Trophoblast cell (in vitro differentiated cells and primary cell): Measurements from ENCODE around the gene COG2.

Experiments used
- DNase-seq, 2 donors: peaks; one replicate each; pipeline ENCODE4 v3.0.0-alpha.2; 2016
- H2AFZ ChIP-seq: 2 replicates; pipeline ENCODE4 v1.6.1; 2013; ENCODE audit warnings: low read length, moderate library complexity, mild to moderate bottlenecking; ENCODE audit not compliant: insufficient read depth, poor library complexity
- H2AK5ac ChIP-seq: 2 replicates; pipeline ENCODE4 v1.6.1; 2013; ENCODE audit warnings: mild to moderate bottlenecking, low read length
- H2BK120ac ChIP-seq: 2 replicates; pipeline ENCODE4 v1.6.1; 2013; ENCODE audit warnings: low read length, mild to moderate bottlenecking, moderate library complexity; ENCODE audit not compliant: insufficient read depth, poor library complexity
- H2BK12ac ChIP-seq: 2 replicates; pipeline ENCODE4 v1.6.1; 2013; ENCODE audit warnings: mild to moderate bottlenecking, low read length, moderate library complexity
- H2BK5ac ChIP-seq: 2 replicates; pipeline ENCODE4 v1.6.1; 2013; ENCODE audit warnings: low read length, low read depth, moderate library complexity, mild to moderate bottlenecking; ENCODE audit not compliant: poor library complexity
- H3K14ac ChIP-seq: 2 replicates; pipeline ENCODE4 v1.6.1; 2013; ENCODE audit warnings: mild to moderate bottlenecking, low read length
- H3K18ac ChIP-seq: 2 replicates; pipeline ENCODE4 v1.6.1; 2013; ENCODE audit warnings: mild to moderate bottlenecking, low read length
- H3K23ac ChIP-seq: 2 replicates; pipeline ENCODE4 v1.6.1; 2013; ENCODE audit warnings: low read length
- H3K27ac ChIP-seq: 2 replicates; pipeline ENCODE4 v1.5.1; 2013; ENCODE audit warnings: low read depth, mild to moderate bottlenecking, inconsistent platforms, low read length, moderate library complexity
- H3K27me3 ChIP-seq: 2 replicates; pipeline ENCODE4 v1.6.1; 2013; ENCODE audit warnings: inconsistent platforms, mild to moderate bottlenecking, low read length, moderate library complexity; ENCODE audit not compliant: insufficient read depth
- H3K36me3 ChIP-seq, 2 experiments: 1 replicate in 1 of 2; 2 replicates in 1 of 2; pipeline ENCODE4 v1.6.1; 2013; ENCODE audit warnings: low read length in 2 of 2, mild to moderate bottlenecking in 2 of 2, moderate library complexity in 1 of 2; ENCODE audit not compliant: insufficient read depth in 2 of 2, control insufficient read depth in 1 of 2
- H3K4ac ChIP-seq: 2 replicates; pipeline ENCODE4 v1.6.1; 2013; ENCODE audit warnings: low read depth, mild to moderate bottlenecking, low read length, moderate library complexity
- H3K4me1 ChIP-seq, 2 experiments: 1 replicate in 1 of 2; 2 replicates in 1 of 2; pipeline ENCODE4 v1.6.1; 2013; ENCODE audit warnings: low read length in 2 of 2, mild to moderate bottlenecking in 2 of 2, moderate library complexity in 1 of 2; ENCODE audit not compliant: insufficient read depth in 2 of 2, control insufficient read depth in 1 of 2
- H3K4me2 ChIP-seq: 2 replicates; pipeline ENCODE4 v1.6.1; 2013; ENCODE audit warnings: inconsistent platforms, mild to moderate bottlenecking, low read length, moderate library complexity
- H3K4me3 ChIP-seq: 2 replicates; pipeline ENCODE4 v1.5.1; 2013; ENCODE audit warnings: mild to moderate bottlenecking, low read depth, low read length, inconsistent platforms
- H3K79me1 ChIP-seq: one replicate; pipeline ENCODE4 v1.6.1; 2013; ENCODE audit warnings: low read length
- H3K79me2 ChIP-seq: 2 replicates; pipeline ENCODE4 v1.6.1; 2013; ENCODE audit warnings: low read length, mild to moderate bottlenecking; ENCODE audit not compliant: control insufficient read depth, insufficient read depth, poor library complexity
- H3K9ac ChIP-seq: 2 replicates; pipeline ENCODE4 v1.6.1; 2013; ENCODE audit warnings: mild to moderate bottlenecking, low read length
- H3K9me3 ChIP-seq: 2 replicates; pipeline ENCODE4 v1.6.1; 2013; ENCODE audit warnings: low read depth, mild to moderate bottlenecking, control low read depth, inconsistent platforms, low read length; ENCODE audit not compliant: insufficient read depth
- H4K12ac ChIP-seq: 2 replicates; pipeline ENCODE4 v1.6.1; 2013; ENCODE audit warnings: low read depth, mild to moderate bottlenecking, low read length, moderate library complexity
- H4K8ac ChIP-seq: 2 replicates; pipeline ENCODE4 v1.6.1; 2013; ENCODE audit warnings: low read depth, mild to moderate bottlenecking, low read length, moderate library complexity
- H4K91ac ChIP-seq: one replicate; pipeline ENCODE4 v1.6.1; 2013; ENCODE audit warnings: low read depth, mild to moderate bottlenecking, low read length, moderate library complexity
- WGBS: extraction: QIAGEN DNeasy Blood & Tissue Kit; methylation state at CpG from one replicate; pipeline ENCODE4 v1.1.7; 2013; ENCODE audit warnings: missing lambda C conversion rate; ENCODE audit not compliant: insufficient read length, insufficient coverage; ENCODE audit errors: extremely low coverage; 5-methylcytosine and 5-hydroxymethylcytosine counted together

The COG2 gene

GRCh38 chr1:230627767-230628166 is 14.5 kb upstream of the COG2 start:
- Histone ChIP-seq H3K23ac (no peak overlapping the region), H3K79me1 (no peaks in the 10 kb centered on the region), H3K79me2 (no peaks in the 10 kb centered on the region), H4K8ac (no peak overlapping the region), H3K18ac (no peak overlapping the region), H3K14ac (no peak overlapping the region), H4K12ac (no peak overlapping the region), H3K4me3 (no peak overlapping the region), H3K36me3 (no peaks in the 10 kb centered on the region), H2BK12ac (no peak overlapping the region), H3K27ac (no peak overlapping the region), H2AK5ac (no peak overlapping the region), H3K9ac (no peak overlapping the region), H3K9me3 (no peaks in the 10 kb centered on the region), H2BK120ac (no peak overlapping the region), H4K91ac (no peak overlapping the region), H2AFZ (no peak overlapping the region), H3K27me3 (no peaks in the 10 kb centered on the region), H3K4ac (no peak overlapping the region), H3K4me2 (no peak overlapping the region), H2BK5ac (no peak overlapping the region), H3K4me1 (no peaks in the 10 kb centered on the region)
- DNase-seq = no peak
- no CpG with 5 or more reads among the region's 2 CpGs for WGBS

GRCh38 chr1:230629511-230629910 is 12.8 kb upstream of the COG2 start:
- H2AFZ ChIP-seq = no peak overlapping the region
- no peak overlapping the region for H3K27ac ChIP-seq
- no peaks in the 10 kb centered on the region for H3K27me3 ChIP-seq
- H2AK5ac ChIP-seq = no peak overlapping the region
- H3K18ac ChIP-seq = no peak overlapping the region
- H3K4me1 ChIP-seq = no peaks in the 10 kb centered on the region
- H3K36me3 ChIP-seq = no peaks in the 10 kb centered on the region
- no peak overlapping the region for H4K8ac ChIP-seq
- no peak overlapping the region for H4K91ac ChIP-seq
- H4K12ac ChIP-seq = no peak overlapping the region
- no peak overlapping the region for H2BK12ac ChIP-seq
- H3K9me3 ChIP-seq = no peaks in the 10 kb centered on the region
- H3K79me1 ChIP-seq = no peaks in the 10 kb centered on the region
- H3K4ac ChIP-seq = no peak overlapping the region
- H3K4me2 ChIP-seq = no peak overlapping the region
- no peaks in the 10 kb centered on the region for H3K79me2 ChIP-seq
- H3K4me3 ChIP-seq = no peak overlapping the region
- no peak overlapping the region for H3K14ac ChIP-seq
- H3K23ac ChIP-seq = no peak overlapping the region
- no peak overlapping the region for H3K9ac ChIP-seq
- DNase-seq = no peak
- H2BK5ac ChIP-seq = no peak overlapping the region
- no peak overlapping the region for H2BK120ac ChIP-seq

GRCh38 chr1:230631477-230631876 is 10.8 kb upstream of the COG2 start:
- H2AK5ac ChIP-seq = no peak overlapping the region
- no peaks in the 10 kb centered on the region for H3K36me3 ChIP-seq
- H2BK12ac ChIP-seq = no peak overlapping the region
- H4K91ac ChIP-seq = no peak overlapping the region
- no peak overlapping the region for H3K27ac ChIP-seq
- no peaks in the 10 kb centered on the region for H3K4me1 ChIP-seq
- H3K4ac ChIP-seq = no peak overlapping the region
- no peak overlapping the region for H4K12ac ChIP-seq
- H3K27me3 ChIP-seq = no peaks in the 10 kb centered on the region
- no peak overlapping the region for H3K4me3 ChIP-seq
- H3K9me3 ChIP-seq = no peaks in the 10 kb centered on the region
- no peak overlapping the region for H3K23ac ChIP-seq
- no peak overlapping the region for H3K9ac ChIP-seq
- H2AFZ ChIP-seq = no peak overlapping the region
- no peak overlapping the region for H3K4me2 ChIP-seq
- no peak overlapping the region for H2BK5ac ChIP-seq
- no peak overlapping the region for H3K18ac ChIP-seq
- no peak for DNase-seq
- H3K79me1 ChIP-seq = no peaks in the 10 kb centered on the region
- no peak overlapping the region for H4K8ac ChIP-seq
- H2BK120ac ChIP-seq = no peak overlapping the region
- WGBS = no CpG with 5 or more reads among the region's 1 CpG
- no peaks in the 10 kb centered on the region for H3K79me2 ChIP-seq
- no peak overlapping the region for H3K14ac ChIP-seq

GRCh38 chr1:230632273-230632873 is 9.9 kb upstream of the COG2 start:
- peak in 1 of 2 donors; percentile 25 for DNase-seq
- no peak overlapping the region for H3K4ac ChIP-seq
- H3K27me3 ChIP-seq = no peaks in the 10 kb centered on the region
- no peak overlapping the region for H4K91ac ChIP-seq
- no peaks in the 10 kb centered on the region for H3K79me2 ChIP-seq
- no peak overlapping the region for H3K4me3 ChIP-seq
- no peak overlapping the region for H2AFZ ChIP-seq
- no peaks in the 10 kb centered on the region for H3K4me1 ChIP-seq
- no peaks in the 10 kb centered on the region for H3K79me1 ChIP-seq
- no peak overlapping the region for H2BK120ac ChIP-seq
- H3K23ac ChIP-seq = no peak overlapping the region
- H3K9me3 ChIP-seq = peaks cover 2% of the 10 kb centered on the region
- H3K18ac ChIP-seq = no peak overlapping the region
- no peak overlapping the region for H3K9ac ChIP-seq
- no peak overlapping the region for H3K14ac ChIP-seq
- no peak overlapping the region for H3K4me2 ChIP-seq
- H3K27ac ChIP-seq = no peak overlapping the region
- no peak overlapping the region for H2BK5ac ChIP-seq
- WGBS = no CpG with 5 or more reads among the region's 4 CpGs
- H2BK12ac ChIP-seq = no peak overlapping the region
- H3K36me3 ChIP-seq = no peaks in the 10 kb centered on the region
- no peak overlapping the region for H4K12ac ChIP-seq
- H2AK5ac ChIP-seq = no peak overlapping the region
- no peak overlapping the region for H4K8ac ChIP-seq
